GM18502 (cell line): ENCODE results near the gene KRT33B.
"Not testable (repeated sequence)": the region's sequence is repeated elsewhere in the genome, so short reads cannot be mapped to it uniquely, and the experiment has no call there.

ENCODE experiments used
- ATAC-seq: cut with Tn5 transposase; IDR thresholded peaks from one replicate; pipeline ENCODE4 v1.9.1; 2021; ENCODE audit warnings: mild to moderate bottlenecking; ENCODE audit not compliant: unreplicated experiment, poor library complexity

Gene KRT33B

DNA sequence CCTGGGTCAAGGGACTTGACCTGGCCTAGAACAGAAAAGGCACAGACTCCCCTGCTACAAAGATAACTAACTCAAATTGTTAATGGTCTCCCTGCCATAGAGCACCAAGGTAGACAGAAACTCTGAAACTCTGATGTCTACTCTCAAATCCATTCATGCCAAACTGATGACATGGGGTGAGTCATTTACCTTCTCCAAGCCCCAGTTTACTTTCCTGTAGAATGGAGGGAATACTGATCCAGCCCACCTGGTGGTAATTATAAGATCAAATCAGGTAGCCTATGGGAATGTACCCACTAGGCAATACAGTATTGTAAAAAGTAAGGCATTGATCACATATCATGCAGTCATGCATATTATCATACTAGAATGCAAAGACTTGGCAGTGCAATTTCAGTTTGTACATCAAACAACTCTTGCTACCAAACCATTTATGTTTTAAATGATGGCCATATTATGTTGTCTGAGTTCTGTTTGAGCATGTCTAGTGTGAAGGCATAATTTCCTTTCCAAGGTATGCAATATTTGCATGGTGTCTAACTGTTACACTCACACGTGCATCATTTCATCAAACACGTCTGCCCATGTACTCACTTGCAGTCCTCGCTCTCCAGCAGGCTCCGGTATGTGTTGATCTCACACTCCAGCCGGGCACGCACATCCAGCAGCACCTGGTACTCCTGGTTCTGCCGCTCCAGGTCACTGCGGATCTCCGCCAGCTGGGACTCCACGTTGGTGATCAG is 24.8 kb upstream of the KRT33B start:
- no peak for ATAC-seq

DNA sequence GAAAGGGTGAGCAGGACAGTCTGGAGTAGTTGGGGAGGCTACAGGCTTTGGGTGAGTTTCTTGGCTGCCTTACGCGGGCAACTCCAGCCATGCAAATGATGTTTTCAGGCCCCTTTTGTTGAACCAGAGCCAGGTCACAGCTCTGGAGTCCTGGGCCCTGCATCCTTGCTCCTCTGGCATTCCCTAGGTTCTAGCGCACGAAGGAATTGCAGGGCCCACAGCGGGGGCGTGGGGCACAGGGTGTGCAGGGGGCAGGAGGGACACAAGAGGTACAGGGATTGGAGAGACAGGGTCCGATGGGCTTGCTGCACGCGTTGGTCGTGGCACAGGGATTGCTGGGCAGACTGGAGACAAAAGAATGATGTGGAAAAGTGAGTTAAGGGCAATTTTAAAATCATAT is 24.2 kb upstream of the KRT33B start:
- ATAC-seq, result no peak

DNA sequence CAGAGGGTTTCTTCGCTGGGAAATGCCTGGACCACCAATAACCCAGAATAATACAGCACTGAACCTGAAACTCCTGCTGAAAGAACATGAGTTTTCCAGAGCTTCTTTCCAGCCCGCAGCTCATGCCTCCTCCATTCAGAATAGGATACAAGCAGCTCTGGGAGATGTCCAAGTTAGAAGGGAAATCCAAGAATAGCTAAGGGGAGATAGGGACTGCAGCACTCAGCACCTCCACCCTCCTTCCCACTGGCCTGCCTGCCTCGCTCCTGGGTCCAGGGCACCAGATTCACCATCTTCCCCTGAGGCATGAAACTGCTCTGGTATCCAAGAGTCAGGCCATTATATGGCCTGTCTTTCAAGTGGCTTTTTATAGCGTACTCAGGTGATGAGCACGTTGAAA is 23.7 kb upstream of the KRT33B start:
- no peak for ATAC-seq

DNA sequence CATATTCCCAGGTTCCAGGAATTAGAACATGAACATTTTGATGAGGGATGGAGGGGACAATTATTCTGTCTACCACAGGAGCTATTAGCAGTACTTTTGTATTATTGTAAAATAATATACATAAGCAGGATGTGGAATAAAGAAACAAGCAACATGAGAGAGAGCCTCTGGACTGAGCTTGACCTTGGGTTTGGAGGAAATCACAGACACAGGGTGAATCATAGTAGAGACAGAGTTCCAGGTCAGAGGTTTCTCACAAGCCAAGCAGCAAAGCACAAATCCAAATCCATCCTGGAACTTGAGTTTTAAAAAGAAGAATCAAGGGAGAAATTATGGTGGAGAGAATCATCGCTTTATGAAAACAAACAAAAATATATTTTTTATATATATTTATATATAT is 22.7 kb upstream of the KRT33B start:
- no peak for ATAC-seq

DNA sequence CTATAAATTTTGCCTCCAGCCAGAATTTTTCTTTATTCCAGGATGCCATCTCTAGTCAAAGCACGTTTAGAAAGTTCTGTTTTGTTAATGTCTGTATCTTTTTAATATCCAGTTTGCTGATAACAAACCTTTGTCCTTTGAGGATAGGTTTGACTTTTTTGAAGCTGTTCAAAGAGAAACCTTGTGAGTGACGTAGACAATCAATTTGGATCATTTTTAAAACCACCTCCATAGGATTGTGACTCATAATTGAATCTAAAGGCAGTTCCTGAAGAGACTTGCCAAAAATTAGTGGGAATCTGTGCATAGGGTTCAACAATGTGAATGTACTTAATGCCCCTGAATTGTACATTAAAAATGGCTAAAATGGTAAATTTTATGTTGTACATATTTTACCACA is 21.9 kb upstream of the KRT33B start:
- no peak for ATAC-seq

DNA sequence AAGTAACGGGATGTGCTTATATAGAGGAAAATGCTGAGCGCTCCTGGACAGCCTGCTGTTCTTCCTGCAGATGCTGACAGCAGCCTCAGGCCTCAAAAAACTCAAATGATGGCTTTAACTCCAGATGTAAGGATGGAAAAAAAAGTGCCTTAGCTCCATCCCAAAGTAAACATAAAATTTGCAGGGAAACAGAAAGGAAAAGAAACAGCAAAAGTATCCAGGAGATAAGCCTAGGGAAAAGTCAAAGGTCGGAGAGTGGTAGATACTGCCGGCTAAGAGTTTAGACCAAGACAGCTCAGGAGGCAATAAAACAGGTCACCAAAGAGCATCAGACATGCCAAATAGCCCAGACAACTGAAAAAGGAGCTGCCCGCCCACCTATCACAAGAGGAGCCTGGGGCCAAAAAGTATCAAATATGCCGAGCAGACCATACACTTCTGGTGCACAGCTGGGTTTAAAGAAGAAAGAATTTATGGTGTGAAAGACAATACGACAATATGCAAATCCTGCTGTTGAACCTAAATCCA is 20.9 kb upstream of the KRT33B start:
- no peak for ATAC-seq

DNA sequence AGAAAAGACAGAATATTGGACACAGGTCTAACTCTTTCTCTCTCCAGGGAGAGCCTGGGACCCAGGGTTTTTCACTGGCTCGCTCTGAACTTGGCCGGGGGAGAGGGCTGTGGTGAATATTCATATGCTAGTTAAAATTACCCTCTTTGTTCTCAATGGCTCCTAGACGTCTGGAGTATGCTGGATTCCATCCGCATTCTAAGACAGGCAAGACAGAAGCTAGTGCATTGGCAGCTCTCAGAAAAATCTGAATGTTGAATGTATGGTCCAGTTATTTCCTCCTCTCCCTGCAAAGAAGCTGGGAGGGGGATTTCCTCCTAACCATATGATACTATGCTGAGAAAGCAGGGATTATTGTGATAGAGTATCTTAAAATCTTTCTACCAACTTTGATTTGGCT is 18.1 kb upstream of the KRT33B start:
- no peak for ATAC-seq

DNA sequence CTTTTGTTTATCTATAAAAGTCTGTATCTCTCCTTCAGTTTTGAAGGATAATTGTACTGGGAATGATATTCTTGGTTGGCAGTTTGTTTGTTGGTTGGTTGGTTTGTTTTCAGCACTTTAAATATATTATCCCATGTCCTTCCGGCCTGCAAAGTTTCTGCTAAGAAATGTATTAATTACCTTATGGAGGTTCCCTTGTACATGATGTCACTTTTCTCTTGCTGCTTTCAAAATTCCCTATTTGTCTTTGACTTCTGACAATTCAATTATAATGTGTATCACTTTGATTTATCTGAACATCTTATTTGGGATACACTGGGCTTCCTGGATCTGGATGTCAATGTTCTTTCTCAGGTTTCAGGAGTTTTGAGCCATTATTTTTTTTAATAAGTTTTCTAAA is 16.6 kb upstream of the KRT33B start:
- no peak for ATAC-seq

DNA sequence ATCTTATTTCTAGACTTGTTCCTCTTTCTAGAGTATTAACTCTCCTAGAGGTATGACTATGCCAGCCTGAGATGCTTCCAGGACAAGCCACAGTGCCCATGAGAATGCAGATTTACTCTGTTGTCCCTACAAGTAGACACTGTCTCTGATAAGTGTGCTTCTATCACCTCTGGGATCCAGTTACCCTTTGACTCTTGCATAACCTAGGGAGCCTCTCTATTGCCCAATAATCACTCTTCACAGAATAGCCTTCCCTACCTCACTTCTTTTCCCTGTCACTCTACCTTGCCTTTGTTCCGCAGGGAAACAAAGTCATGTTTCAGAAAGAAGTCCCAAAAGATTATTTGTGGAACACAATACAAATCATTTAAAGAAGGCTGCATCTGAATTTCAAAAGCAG is 14.1 kb upstream of the KRT33B start:
- no peak for ATAC-seq

DNA sequence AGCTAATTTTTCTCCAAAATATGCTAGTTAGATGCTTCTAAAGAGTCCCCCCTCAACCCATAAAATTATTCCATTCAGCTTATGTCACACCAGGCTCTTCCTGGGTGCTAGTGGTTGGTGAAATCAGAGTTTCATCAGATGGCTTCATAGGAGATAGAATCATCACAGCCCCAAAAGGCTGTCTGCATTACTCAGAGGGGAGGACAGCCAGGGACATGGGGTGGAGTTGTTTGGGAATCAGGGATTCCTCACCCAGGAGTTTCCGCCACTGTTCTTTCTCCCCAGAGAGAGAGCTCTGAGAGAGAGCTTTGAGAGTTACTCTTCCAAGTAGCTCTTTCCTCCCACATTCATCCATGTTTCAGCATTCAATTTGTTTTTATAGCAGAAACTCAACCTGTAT is 12.8 kb upstream of the KRT33B start:
- ATAC-seq, result no peak

DNA sequence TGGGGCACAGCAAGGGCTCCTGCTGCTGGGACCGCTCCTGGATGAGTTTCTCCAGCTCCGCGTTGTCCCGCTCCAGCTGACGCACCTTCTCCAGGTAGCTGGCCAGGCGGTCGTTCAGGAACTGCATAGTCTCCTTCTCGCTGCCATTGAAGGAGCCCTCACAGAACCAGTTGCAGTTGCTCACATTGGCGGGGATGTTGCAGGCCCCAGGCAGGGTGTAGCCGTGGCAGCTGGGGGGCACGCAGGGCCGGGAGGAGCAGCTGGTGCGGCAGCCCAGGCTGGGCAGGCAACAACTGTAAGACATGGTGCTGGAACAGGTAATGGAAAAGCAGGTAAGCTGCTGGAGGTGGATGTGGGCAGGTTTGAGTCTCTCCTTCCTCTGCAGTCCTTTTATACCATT is 12.3 kb upstream of the KRT33B start, which contains the start of gene KRT34:
KRT34 (minus strand) TSS at position 364 of the 400 bp plus-strand sequence; CDS start at position 304, 60 bp downstream.
- ATAC-seq, result not testable (repeated sequence)

DNA sequence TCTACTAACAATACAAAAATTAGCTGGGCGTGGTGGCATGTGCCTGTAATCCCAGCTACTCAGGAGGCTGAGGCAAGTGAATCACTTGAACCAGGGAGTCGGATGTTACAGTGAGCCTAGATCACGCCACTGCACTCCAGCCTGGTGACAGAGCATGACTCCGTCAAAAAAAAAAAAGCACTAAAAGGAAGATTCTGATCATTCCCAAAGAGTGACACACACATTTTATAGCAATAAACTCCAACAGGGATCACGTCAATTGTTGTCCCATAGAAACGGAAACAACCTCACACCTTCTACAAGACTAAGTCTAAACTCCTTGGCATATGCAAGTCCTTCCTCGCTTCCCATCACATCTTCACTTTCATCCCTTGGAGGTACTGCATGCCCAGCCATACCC is 10.5 kb upstream of the KRT33B start:
- ATAC-seq, result not testable (repeated sequence)

DNA sequence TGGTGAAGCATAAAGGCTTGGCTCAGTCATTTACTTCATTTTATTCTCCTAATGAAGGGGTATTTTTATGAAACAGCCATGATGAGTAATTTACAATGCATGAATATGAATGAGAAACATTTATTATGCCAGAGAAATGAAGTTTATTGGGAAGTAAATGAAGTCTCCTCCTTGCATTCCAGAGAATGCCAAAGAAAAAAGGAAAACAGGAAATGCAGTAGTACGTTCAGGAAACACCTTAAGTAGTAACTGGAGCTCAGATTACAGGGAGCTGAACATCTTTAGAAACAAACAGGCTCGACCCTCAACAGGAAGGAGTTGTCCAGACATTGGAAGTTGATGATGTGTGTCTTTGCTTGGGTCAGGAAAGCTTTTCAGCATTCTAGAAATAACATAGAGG is 7.9 kb upstream of the KRT33B start:
- ATAC-seq, result no peak

DNA sequence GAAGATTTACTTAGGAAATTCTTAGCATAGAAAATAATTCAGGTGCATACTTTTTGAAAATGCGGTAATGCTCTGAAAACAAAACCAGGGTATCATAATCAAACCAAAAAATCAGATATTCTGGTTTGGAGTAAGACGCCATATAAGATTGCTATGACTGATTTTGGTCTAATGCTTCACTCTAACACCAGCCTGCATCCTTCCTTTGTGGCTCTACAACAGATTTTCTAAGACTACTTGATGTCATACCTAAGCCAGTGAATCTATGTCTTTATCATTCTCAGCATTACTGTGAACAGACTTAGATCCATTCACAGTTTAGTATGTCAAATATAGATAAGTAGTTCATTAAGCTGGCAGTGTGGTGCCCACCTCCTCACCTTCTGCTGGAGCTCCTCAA is 590 bp downstream of the KRT33B start:
- no peak for ATAC-seq

DNA sequence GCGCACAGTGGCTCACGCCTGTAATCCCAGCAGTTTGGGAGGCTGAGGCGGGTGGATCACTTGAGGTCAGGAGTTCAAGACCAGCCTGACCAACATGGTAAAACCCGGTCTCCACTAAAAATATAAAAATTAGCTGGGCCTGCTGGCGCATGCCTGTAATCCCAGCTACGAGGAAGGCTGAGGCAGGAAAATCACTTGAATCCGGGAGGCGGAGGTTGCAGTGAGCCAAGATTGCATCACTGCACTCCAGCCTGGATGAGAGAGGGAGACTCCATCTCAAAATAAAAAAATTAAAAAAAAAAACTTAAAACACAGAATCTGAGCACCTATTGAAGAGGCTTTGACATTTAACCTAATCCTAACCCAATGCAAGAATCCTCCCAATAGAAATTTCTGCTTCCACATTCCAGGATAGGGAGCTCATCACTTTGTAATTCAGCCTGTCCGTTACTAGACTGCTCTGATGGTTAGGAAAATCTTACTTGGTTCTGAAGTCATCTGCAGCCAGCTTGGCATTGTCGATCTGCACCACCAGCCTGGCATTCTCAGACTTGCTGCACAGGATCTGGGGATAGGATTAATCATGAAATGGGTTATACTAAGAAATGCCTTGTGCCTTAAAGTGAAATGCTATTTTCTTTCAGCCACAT is 2.1 kb downstream of the KRT33B start:
- no peak for ATAC-seq

DNA sequence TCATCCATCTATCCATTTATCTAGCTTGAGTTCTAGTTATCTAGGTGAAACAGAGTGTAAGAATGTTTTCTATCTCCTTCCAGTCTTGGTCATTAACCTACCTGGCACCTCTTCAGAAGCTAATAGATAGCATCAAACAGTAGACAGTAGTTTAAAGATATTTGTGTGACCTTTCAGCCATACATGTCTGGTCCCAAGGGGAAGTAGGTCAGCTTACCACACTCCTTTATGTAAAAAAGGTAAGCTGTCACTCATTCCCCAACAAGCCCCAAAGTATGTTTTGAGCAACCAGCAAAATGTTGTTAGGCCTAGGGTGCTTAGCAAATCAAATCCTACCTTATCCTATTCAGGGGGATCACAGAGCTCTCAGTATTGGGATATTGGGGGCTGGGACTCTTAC is 3.5 kb downstream of the KRT33B start:
- ATAC-seq, result no peak

DNA sequence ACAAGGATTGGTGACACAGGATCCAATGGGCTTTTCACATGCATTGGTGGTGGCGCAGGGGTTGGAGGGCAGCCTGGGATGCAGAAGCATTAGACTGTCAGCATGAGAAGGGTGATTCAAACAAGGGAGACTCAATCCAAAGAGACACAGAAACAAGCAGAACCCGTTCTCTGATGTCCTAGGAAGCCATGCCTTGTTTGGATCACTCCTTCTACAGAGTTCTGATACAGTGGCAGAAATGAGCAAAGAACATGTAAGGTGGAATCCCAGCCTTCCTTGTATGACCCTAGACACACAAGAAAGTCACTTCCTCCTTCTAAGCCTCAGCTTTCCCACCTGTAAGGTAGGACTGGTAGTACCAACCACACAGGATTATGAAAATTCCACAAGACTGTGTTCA is 5.7 kb downstream of the KRT33B start:
- no peak for ATAC-seq

DNA sequence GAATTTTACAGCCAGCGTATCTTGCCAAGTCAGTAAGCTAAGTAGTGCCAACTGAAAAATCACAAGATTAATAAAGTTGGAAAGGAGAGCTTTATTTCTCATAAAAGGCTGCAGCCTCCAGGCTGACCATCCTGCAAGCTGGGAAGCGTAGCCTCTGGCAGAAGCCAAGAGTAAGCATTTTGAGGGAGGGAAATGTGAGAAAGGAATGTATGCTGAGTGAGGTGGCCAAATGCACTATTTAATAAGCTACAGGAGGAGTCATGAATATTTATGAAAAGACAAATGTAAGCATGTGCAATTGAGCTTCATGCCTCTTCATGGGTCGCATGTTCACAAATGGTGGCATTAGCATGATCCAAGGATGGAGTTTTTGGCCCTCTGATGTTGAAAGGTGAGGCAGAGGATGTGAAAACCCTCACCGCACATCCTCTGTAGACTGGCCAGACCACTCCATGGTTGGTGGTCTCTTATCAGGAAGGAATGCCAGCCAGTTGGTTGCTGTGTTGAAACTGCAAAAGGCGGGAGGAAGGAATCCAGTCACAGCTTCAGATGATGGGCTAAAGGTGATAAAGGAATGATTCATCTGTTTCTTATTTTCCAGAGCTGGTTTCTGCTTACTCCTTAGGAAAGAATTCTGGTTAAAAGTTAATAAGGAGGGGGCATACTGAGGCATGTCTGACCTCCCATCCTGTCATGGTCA is 9.2 kb downstream of the KRT33B start:
- ATAC-seq, result no peak

DNA sequence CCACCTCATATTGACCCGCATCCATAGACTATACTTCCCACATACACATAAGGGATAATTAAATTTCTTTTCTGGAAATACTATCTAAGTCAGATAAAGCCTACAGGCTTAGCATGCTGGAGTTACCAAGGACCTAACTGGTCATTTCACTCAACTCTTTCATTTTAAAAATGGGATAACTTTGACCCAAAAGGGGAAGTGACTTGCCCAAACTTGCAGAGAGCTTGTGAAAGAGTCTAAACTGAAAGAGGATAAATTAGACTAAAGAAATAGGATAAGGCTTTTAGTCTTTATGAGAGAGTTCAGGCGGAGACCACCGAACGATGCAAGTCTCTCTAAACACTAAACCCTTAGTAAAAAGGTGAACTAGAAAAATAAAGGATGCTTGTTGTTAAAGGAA is 15.1 kb downstream of the KRT33B start:
- no peak for ATAC-seq

DNA sequence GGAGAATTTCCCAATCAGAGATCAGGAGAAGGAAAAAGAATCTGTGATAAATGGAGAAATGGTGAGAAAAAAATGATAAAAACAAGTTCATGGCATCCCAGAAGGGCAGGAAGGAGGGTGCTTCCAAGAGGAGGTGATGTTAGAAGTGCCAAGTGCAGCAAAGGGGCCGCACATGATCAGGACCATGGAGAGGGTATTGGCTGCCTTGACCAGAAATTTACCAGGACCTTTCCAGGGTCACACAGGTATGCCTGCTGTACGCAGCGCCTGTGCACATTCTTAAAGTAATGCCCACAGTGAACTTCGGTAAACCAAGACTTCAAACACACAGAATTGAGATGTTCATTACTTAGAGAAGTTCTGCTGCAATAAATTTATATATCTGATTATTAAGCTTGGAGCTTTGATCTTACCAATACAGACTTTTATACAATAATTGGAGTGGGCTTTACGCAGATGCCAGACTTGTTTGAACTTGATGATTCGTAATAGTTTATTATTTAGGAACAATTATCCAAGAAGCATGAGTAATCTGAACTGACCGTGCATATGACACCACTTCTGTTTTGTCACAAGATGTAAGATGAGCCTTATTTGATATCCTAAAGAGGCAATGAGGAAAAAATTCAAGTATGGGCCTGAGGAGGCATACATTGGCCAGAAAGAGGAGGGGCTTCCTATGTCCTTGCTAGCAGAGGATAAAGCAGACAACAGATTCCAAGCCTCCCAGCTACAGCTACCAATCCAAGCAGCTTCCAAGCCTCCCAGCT is 16.8 kb downstream of the KRT33B start:
- no peak for ATAC-seq

DNA sequence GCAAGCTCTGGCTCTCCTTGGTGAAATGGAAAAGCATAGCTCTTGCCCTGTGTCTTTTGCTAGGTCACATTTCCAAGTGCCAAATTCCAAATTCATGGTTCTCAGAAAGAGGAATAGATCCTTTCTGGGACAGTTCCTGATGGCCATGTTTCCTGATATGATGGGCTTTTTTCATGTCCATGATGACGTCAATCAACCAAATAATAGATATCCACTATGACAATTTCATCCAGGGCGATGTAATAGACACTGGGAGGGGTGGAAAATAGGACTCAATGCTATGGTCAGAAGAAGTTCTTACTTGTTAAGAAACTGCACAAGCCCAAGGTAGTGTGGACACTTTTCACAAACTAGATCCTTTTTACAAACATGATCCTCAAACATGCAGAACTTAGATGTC is 18.4 kb downstream of the KRT33B start:
- no peak for ATAC-seq
